Hindlimb muscle (tissue), 1 donor: Measurements from ENCODE around the gene MUC5AC. TPM values are rescaled to one million over a fixed set of nuclear protein-coding genes. Genes with fewer than 3 reads are reported as not detected.
"Not testable (repeated sequence)": the region's sequence is repeated elsewhere in the genome, so short reads cannot be mapped to it uniquely, and the experiment has no call there.

Experiments
- DNase-seq: peaks from one replicate; pipeline ENCODE4 v3.0.0-alpha.2; 2013
- polyA plus RNA-seq: library from polyadenylated mRNA; unstranded; fragments of 120-200 nt; gene quantifications from one replicate; pipeline ENCODE4 v1.2.1, GENCODE V29; 2013; ENCODE audit not compliant: insufficient read length

Gene MUC5AC
- polyA plus RNA-seq, 1 donor: not detected

DNA sequence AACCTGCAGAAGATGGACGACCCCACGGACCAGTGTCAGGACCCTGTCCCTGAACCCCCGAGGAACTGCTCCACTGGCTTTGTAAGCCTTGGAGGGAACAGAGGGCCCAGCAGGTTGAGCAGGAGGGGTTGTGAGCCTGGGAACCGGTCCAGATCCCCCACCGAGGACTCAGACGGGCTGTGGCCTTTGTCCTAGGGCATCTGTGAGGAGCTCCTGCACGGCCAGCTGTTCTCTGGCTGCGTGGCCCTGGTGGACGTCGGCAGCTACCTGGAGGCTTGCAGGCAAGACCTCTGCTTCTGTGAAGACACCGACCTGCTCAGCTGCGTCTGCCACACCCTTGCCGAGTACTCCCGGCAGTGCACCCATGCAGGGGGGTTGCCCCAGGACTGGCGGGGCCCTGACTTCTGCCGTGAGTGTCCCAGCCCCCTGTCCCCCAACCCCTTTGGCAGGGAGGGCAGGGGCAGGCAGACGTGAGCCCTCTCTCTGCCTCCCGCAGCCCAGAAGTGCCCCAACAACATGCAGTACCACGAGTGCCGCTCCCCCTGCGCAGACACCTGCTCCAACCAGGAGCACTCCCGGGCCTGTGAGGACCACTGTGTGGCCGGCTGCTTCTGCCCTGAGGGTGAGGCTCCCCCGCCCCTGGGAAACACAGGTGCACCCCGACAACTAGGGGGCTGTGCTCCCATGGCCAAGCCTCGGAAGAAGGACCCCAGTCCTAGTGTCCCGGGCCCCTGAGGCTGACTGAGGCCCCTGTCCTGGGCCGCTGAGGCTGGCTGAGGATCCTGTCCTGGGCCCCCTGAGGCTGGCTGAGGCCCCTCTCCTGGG lies 6.4 kb downstream of the MUC5AC start:
- no peak for DNase-seq

DNA sequence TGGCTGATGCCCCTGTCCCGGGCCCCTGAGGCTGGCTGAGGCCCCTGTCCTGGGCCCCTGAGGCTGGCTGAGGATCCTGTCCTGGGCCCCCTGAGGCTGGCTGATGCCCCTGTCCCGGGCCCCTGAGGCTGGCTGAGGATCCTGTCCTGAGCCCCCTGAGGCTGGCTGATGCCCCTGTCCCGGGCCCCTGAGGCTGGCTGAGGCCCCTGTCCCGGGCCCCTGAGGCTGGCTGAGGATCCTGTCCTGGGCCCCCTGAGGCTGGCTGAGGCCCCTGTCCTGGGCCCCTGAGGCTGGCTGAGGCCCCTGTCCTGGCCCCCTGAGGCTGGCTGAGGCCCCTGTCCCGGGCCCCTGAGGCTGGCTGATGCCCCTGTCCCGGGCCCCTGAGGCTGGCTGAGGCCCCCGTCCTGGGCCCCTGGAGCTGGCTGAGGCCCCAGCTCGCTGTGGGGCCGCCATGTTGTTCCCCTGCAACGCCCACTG lies 7.1 kb downstream of the MUC5AC start:
- DNase-seq: not testable (repeated sequence)

DNA sequence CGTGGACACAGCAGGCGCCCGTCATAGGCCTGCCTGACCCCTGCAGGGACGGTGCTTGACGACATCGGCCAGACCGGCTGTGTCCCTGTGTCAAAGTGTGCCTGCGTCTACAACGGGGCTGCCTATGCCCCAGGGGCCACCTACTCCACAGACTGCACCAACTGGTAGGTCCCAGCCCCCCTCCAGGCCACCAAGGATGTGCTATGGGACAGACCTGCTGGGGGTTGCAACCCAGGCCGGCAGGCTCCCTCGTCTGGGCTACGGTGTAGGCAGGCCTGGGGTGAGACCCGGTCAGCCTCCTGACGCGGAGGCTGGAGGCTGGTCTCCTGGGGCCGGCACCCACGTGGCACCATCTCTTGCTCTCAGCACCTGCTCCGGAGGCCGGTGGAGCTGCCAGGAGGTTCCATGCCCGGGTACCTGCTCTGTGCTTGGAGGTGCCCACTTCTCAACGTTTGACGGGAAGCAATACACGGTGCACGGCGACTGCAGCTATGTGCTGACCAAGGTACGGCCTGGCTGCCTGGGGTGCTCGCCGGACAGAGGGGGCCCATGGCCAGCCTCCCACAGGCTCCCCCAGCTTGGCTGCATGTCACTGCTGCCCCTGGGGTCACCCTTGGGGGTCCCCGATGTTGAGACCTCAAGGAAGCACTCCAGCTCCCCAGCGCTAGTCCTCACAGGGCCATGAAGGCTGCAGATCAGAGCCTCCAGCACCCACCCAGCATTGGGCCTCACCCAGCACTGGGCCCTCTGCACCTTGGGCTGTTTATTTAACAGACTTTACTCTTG lies 7.7 kb downstream of the MUC5AC start:
- no peak for DNase-seq

DNA sequence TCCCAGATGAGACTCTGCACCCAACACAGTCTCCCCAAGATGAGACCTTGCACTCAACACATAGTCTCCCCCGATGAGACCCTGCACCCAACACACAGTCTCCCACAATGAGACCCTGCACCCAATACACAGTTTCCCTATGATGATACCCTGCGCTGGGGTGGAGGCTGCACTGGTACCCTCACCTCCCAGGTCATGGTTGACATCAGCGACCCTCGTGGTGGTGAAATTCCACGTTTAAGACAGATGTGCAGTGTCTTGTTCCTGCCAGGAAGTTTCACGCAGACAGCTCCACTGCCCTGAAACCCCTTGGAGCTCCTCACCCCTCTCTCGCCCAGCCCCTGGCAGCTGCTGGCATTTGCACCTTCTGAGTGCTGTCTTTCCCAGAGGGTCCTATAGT lies 9.5 kb downstream of the MUC5AC start:
- no peak for DNase-seq

DNA sequence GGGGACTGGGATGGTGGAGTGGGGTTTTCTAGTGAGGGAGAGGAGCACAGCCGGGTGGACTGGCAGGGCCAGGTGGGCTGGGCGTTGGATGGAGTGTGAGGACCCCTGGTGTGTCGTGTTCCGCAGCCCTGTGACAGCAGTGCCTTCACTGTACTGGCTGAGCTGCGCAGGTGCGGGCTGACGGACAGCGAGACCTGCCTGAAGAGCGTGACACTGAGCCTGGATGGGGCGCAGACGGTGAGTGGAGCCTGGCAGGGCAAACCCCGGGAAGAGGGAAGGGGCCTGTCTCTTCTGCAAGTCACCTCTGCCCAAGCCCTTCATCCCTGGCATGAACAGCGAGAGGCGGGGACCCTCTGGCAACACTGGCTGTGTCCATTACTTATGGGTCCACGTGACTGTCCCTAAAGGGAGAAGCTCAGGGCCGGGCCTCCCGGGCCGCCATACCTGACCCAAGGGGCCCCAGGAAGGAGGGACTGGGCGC lies 10.0 kb downstream of the MUC5AC start:
- DNase-seq: no peak

DNA sequence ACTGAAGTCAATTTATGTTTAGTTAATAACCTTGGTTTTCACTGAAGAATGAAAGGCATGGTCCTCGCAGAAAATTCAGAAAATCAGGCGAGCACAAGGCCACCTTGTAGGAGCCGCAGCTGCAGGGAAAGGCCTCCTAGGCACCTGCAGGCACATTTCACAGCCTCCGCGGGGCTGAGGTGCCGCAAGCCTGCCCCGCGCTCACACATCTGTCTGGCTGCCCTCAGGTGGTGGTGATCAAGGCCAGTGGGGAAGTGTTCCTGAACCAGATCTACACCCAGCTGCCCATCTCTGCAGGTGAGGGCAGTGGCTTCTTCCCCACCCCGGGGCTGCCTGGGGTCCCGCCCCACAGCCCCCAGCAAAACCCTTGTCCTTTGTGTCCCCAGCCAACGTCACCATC lies 10.5 kb downstream of the MUC5AC start:
- DNase-seq: no peak

DNA sequence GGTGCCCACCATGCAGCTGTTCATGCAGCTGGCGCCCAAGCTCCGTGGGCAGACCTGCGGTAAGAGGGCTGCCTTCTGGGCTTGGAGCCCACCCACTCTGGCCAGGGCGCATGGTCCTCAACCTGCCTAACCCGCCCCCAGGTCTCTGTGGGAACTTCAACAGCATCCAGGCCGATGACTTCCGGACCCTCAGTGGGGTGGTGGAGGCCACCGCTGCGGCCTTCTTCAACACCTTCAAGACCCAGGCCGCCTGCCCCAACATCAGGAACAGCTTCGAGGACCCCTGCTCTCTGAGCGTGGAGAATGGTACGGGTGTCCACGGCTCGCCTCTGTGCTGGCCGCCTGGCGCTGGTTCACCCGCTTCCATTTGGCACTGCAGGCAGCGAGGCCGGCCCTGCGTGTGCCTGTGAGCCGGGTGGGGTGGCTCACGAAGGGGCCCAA lies 11.0 kb downstream of the MUC5AC start:
- no peak for DNase-seq

DNA sequence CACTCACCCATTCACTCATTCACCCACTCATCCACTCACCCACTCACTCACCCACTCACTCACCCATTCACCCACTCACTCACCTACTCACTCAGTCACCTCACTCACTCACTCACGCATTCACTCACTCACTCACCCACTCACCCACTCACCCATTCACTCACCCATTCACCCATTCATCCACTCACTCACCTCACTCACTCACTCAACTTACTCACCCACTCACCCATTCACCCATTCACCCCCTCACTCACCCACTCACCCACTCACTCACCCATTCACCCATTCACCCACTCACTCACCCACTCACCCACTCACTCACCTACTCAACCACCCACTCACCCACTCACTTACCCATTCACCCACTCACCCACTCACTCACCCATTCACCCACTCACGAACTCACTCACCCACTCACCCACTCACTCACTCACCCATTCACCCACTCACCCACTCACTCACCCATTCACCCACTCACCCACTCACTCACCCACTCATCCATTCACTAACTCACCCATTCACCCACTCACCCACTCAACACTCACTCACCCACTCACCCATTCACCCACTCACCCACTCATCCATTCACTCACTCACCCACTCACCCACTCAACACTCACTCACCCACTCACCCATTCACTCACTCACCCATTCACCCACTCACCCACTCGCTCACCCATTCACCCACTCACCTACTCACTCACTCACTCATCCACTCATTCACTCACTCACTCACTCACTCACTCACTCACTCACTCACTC lies 13.7 kb downstream of the MUC5AC start:
- DNase-seq: no peak

DNA sequence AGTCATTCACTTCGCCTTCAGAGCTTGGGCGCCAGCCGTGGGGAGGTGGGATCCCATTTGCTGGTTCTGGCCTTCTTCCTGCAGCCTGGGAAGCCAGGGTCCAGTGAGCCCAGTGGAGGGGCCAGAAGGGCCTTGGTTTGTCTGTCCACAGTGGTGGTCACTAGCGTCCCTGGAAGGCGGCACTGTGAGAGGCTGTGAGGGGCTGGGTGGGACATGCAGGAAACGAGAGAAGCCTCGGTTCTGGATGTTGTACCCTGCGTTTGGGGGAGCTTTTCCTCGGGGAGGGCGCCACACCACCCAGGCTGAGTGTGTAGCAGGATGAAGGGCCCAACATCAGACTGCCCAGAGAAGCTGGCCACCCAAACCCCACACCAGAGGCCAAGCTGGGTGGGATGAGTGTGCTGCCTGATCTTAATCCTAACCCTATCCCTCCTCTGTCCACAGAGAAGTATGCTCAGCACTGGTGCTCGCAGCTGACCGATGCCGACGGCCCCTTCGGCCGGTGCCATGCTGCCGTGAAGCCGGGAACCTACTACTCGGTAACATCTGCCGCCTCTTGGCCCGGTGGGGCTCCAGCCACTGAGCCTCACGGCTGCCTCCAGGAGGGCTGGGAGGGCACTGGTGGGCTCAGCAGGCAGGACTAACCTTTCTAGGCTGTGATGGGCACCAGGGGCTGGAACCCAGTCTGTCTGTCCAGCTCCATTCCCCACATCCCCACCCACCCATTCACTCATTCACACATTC lies 14.4 kb downstream of the MUC5AC start:
- DNase-seq: no peak

DNA sequence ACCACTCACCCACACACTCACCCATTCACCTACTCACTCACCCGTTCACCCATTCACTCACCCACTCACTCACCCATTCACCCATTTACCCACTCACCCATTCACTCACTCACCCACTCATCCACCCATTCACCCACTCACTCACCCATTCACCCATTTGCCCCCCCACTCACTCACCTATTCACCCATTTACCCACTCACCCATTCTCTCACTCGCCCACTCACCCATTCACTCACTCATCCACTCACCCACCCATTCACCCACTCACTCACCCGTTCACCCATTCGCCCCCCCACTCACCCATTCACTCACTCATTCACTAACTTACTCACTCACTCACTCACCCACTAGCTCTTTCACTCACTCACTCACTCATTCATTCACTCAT lies 15.0 kb downstream of the MUC5AC start:
- DNase-seq: no peak

DNA sequence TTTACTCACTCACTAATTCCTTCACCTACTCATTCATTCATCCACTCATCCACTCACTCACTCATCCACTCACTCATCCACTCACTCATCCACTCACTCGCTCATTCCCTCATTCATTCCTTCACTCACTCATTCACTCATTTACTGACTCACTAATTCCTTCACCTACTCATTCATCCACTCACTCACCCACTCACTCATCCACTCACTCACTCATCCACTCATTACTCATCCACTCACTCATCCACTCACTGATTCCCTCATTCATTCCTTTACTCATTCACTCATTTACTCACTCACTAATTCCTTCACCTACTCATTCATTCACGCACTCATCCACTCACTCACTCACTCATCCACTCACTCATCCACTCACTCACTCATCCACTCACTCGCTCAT lies 15.6 kb downstream of the MUC5AC start:
- DNase-seq: not testable (repeated sequence)

DNA sequence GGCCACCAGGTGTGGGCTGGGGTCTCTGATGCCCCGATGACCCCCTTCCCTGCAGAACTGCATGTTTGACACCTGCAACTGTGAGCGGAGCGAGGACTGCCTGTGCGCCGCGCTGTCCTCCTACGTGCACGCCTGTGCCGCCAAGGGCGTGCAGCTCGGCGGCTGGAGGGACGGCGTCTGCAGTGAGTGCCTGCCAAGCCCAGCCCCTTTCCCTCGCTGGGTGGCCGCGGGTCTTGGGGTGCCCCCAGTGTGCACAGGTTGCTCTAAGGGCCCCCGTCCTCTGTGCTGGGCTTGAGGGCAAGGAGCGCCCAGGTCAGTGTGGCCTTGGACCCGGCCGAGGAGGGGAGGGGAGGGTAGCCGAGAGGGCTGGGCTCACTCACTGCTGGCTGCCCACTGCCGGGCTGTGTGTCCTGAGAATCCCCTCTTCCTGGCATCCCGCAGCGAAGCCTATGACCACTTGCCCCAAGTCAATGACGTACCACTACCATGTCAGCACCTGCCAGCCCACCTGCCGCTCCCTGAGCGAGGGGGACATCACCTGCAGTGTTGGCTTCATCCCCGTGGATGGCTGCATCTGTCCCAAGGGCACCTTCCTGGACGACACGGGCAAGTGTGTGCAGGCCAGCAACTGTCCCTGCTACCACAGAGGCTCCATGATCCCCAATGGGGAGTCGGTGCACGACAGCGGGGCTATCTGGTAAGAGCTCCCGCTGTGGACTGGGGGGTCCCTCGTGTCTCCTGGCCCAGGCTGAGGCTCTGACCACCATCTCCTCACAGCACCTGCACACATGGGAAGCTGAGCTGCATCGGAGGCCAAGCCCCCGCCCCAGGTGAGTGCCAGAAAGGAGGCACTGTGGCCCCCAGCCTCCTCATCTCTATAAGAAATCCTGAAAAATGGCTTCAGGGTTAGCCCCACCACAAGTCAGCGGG lies 17.0 kb downstream of the MUC5AC start:
- no peak for DNase-seq

DNA sequence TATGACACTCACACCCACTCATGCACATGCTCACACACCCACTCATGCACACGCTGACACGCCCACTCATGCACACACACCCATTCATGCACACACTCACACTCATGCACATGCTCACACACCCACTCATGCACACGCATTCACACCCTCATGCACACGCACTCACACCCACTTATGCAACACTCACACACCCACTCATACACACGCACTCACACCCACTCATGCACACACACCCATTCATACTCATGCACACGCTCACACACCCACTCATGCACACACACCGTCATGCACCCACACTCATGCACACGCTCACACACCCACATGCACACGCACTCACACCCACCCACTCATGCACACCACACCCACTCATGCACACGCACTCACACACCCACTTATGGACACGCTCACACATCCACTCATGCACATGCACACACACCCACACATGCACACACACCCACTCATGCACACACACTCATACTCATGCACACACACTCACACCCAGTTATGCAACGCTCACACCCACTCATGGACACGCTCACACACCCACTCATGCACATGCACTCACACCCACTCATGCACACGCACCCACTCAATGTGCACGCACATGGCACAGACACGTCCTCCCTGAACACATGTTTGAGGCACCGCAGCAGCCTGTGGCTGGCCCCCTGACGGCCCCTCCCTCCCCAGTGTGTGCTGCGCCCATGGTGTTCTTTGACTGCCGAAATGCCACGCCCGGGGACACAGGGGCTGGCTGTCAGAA lies 17.9 kb downstream of the MUC5AC start:
- no peak for DNase-seq

DNA sequence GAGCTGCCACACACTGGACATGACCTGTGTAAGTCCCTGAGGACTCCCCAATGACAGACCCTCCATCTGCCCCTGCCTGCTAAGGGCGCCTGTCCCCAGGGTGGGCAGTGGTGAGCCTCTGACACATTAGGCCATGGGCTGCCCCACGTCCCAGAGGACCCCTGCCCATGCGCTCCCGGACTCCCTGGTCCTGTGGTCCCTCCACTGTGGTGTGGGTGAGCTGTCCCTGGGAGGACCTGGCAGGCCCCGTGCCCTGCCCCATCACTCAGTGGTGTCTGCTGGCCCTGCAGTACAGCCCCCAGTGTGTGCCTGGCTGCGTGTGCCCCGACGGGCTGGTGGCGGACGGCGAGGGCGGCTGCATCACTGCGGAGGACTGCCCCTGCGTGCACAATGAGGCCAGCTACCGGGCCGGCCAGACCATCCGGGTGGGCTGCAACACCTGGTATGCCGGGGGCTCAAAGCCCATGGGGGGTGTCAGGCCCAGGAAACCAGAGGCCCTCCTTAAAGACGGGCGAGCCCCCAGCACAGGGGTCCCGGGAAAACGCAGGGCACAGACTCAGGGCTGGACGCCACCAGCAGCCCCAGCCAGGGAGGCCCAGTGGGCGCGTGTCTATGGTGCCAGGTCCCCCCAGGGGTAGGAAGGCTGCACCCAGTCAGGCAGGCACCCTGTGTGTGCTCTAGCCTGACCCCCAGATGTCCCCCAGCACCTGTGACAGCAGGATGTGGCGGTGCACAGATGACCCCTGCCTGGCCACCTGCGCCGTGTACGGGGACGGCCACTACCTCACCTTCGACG lies 18.7 kb downstream of the MUC5AC start:
- DNase-seq: no peak

DNA sequence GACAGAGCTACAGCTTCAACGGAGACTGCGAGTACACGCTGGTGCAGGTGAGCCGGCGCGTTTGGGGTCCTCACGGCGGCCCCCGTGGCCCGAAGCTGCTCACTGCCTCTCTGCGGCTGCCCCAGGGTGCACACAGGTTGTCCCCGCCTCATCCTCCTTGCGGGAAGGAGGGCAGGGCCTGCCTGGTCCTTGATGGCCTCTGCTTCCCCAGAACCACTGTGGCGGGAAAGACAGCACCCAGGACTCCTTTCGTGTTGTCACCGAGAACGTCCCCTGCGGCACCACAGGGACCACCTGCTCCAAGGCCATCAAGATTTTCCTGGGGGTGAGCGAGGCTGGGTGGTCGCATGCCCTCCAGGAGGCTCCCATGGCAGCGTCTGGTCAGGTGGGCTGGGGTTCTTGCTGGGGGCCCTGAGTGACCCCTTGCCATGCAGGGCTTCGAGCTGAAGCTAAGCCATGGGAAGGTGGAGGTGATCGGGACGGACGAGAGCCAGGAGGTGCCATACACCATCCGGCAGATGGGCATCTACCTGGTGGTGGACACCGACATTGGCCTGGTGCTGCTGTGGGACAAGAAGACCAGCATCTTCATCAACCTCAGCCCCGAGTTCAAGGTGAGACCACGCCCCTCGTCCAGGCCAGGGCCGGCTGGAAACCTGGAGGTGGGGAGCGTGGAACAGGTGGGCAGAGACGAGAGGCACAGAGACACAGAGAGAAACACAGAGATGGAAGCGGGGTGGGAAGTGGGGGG lies 19.4 kb downstream of the MUC5AC start:
- DNase-seq: no peak

DNA sequence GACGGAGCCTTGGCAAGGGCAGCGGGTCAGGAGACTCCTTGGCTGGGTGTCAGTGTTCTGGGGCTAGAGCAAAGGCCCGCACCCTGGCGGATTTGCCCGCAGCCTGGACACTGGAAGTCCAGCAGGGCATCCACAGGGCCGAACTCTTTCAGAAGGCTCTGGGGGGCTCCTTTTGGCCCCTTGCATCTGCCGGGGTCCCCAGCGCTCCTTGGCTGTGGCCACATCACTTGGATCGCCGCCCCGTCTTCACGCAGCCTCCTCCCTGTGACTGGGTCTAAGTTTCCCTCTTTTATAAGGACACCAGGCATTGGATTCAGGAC lies 20.0 kb downstream of the MUC5AC start:
- DNase-seq: no peak

DNA sequence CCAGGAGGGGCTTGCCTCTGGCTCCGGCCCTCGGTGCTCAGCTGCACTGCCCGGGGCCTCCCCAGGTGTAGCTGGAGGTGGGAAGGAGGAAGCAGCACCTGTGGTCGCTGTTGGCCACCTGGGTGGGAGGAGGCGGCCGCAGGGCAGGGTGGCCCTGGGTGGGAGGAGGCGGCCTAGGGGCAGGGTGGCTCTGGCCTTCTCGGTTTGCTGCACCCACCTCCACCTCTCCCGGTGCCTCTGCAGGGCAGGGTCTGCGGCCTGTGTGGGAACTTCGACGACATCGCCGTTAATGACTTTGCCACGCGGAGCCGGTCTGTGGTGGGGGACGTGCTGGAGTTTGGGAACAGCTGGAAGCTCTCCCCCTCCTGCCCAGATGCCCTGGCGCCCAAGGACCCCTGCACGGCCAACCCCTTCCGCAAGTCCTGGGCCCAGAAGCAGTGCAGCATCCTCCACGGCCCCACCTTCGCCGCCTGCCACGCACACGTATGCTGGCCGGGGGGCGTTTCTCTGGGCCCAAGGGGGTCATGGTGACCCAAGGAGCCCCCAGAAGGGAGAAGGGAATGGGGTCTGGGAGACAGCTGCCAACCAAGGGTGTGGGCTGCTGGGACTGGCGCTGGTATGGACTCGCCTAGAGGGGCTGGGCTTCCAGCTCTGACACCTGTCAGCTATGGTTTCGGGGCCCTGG lies 20.6 kb downstream of the MUC5AC start:
- DNase-seq: no peak

DNA sequence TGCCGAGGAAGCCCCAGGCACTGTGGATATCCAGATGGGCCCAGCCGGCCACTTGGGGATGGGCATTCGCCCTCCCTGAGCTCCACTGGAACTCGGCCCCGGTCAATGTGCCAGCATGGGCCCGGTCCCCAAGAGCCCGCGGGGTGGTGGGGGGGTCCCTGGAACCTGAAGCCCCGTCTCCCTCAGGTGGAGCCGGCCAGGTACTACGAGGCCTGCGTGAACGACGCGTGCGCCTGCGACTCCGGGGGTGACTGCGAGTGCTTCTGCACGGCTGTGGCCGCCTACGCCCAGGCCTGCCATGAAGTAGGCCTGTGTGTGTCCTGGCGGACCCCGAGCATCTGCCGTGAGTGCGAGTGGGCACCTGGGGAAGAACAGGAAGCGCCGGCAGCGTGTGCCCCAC lies 21.2 kb downstream of the MUC5AC start:
- DNase-seq: no peak
